H9 (cell line): ENCODE results near the gene FMN1. TPM values are rescaled to one million over a fixed set of nuclear protein-coding genes. Genes with fewer than 3 reads are reported as not detected.

ENCODE experiments used
- DNase-seq: peaks from one replicate; pipeline ENCODE4 v3.0.0-alpha.2; 2017
- H2AFZ ChIP-seq: one replicate; pipeline ENCODE4 v1.6.1; 2013; ENCODE audit warnings: mild to moderate bottlenecking, low read length, control low read depth, moderate library complexity
- H2AK5ac ChIP-seq: 2 replicates; pipeline ENCODE4 v1.6.1; 2013; ENCODE audit warnings: low read length, control low read depth, mixed read lengths; ENCODE audit not compliant: insufficient read length
- H2BK120ac ChIP-seq: one replicate; pipeline ENCODE4 v1.6.1; 2013; ENCODE audit warnings: low read depth, mild to moderate bottlenecking, low read length, control low read depth, inconsistent platforms; ENCODE audit not compliant: poor library complexity, severe bottlenecking
- H2BK12ac ChIP-seq: 2 replicates; pipeline ENCODE4 v1.6.1; 2013; ENCODE audit warnings: low read length, control low read depth, mixed read lengths, low read depth; ENCODE audit not compliant: insufficient read length
- H2BK15ac ChIP-seq: 2 replicates; pipeline ENCODE4 v1.6.1; 2013; ENCODE audit warnings: low read depth, low read length, control low read depth
- H2BK20ac ChIP-seq: one replicate; pipeline ENCODE4 v1.6.1; 2013; ENCODE audit warnings: low read depth, mild to moderate bottlenecking, low read length, control low read depth, inconsistent platforms; ENCODE audit not compliant: poor library complexity, severe bottlenecking
- H2BK5ac ChIP-seq: 2 replicates; pipeline ENCODE4 v1.6.1; 2013; ENCODE audit warnings: low read length, control low read depth, mixed read lengths; ENCODE audit not compliant: insufficient read length
- H3K14ac ChIP-seq: 2 replicates; pipeline ENCODE4 v1.6.1; 2013; ENCODE audit warnings: low read length, control low read depth; ENCODE audit not compliant: insufficient read depth
- H3K18ac ChIP-seq: 2 replicates; pipeline ENCODE4 v1.6.1; 2013; ENCODE audit warnings: low read depth, mild to moderate bottlenecking, mixed read lengths, low read length, control low read depth; ENCODE audit not compliant: insufficient read length
- H3K23ac ChIP-seq: 2 replicates; pipeline ENCODE4 v1.6.1; 2013; ENCODE audit warnings: low read length, control low read depth, mixed read lengths, low read depth; ENCODE audit not compliant: insufficient read length
- H3K23me2 ChIP-seq: 2 replicates; pipeline ENCODE4 v1.6.1; 2013; ENCODE audit warnings: low read depth, mild to moderate bottlenecking, mixed read lengths, low read length, control low read depth; ENCODE audit not compliant: insufficient read length, poor library complexity, severe bottlenecking
- H3K27ac ChIP-seq: 2 replicates; pipeline ENCODE4 v1.5.1; 2013; ENCODE audit warnings: low read length, control low read depth, mixed read lengths, low read depth; ENCODE audit not compliant: insufficient read length
- H3K27me3 ChIP-seq: 2 replicates; pipeline ENCODE4 v1.6.1; 2013; ENCODE audit warnings: low read length, control low read depth, inconsistent platforms; ENCODE audit not compliant: insufficient read depth
- H3K4ac ChIP-seq: 2 replicates; pipeline ENCODE4 v1.6.1; 2013; ENCODE audit warnings: low read depth, mild to moderate bottlenecking, control low read depth, inconsistent platforms, low read length, moderate library complexity
- H3K4me1 ChIP-seq: 2 replicates; pipeline ENCODE4 v1.6.1; 2013; ENCODE audit warnings: low read length, control low read depth, inconsistent platforms; ENCODE audit not compliant: insufficient read depth
- H3K4me2 ChIP-seq: 2 replicates; pipeline ENCODE4 v1.6.1; 2013; ENCODE audit warnings: low read length, control low read depth, mixed read lengths; ENCODE audit not compliant: insufficient read length, insufficient read depth
- H3K56ac ChIP-seq: 2 replicates; pipeline ENCODE4 v1.6.1; 2013; ENCODE audit warnings: low read depth, mild to moderate bottlenecking, mixed read lengths, low read length, control low read depth; ENCODE audit not compliant: insufficient read length
- H3K79me1 ChIP-seq: 2 replicates; pipeline ENCODE4 v1.6.1; 2013; ENCODE audit warnings: low read depth, mild to moderate bottlenecking, moderate library complexity, low read length, control low read depth, inconsistent platforms; ENCODE audit not compliant: insufficient read depth, poor library complexity, severe bottlenecking
- H3K79me2 ChIP-seq: 2 replicates; pipeline ENCODE4 v1.6.1; 2013; ENCODE audit warnings: low read length, control low read depth, inconsistent platforms; ENCODE audit not compliant: insufficient read depth
- H3K9ac ChIP-seq: 2 replicates; pipeline ENCODE4 v1.6.1; 2013; ENCODE audit warnings: low read length, control low read depth, mixed read lengths; ENCODE audit not compliant: insufficient read length; ENCODE audit errors: extremely low read depth
- H3K9me3 ChIP-seq: one replicate; pipeline ENCODE4 v1.6.1; 2013; ENCODE audit warnings: low read depth, low read length, inconsistent platforms; ENCODE audit not compliant: control insufficient read depth
- H3T11ph ChIP-seq: one replicate; pipeline ENCODE4 v1.6.1; 2013; ENCODE audit warnings: mild to moderate bottlenecking, low read length, control low read depth, inconsistent platforms
- H4K20me1 ChIP-seq: one replicate; pipeline ENCODE4 v1.6.1; 2013; ENCODE audit not compliant: control insufficient read depth, insufficient read length, insufficient read depth
- H4K5ac ChIP-seq: 2 replicates; pipeline ENCODE4 v1.6.1; 2013; ENCODE audit warnings: low read depth, mild to moderate bottlenecking, mixed read lengths, low read length, control low read depth; ENCODE audit not compliant: insufficient read length
- H4K8ac ChIP-seq: replicated peaks from 2 replicates; pipeline ENCODE4 v1.6.1; 2013; ENCODE audit warnings: low read length, control low read depth, mixed read lengths, low read depth; ENCODE audit not compliant: insufficient read length
- H4K91ac ChIP-seq: 2 replicates; pipeline ENCODE4 v1.6.1; 2013; ENCODE audit warnings: low read depth, mild to moderate bottlenecking, moderate library complexity, mixed read lengths, low read length, control low read depth; ENCODE audit not compliant: insufficient read length
- H3K27ac Mint-ChIP-seq, 3 experiments: 2 replicates in 2 of 3; 3 replicates in 1 of 3; pipeline ENCODE4 v1.8.0; 2020 to 2021; ENCODE audit warnings: mixed read lengths in 3 of 3, mild to moderate bottlenecking in 1 of 3, moderate library complexity in 1 of 3
- H3K27me3 Mint-ChIP-seq: 2 replicates; pipeline ENCODE4 v1.8.0; 2021; ENCODE audit warnings: low read depth, mild to moderate bottlenecking, moderate library complexity, mixed read lengths
- H3K36me3 Mint-ChIP-seq, 3 experiments: 2 replicates in 2 of 3; 3 replicates in 1 of 3; pipeline ENCODE4 v1.8.0; 2020 to 2021; ENCODE audit warnings: low read depth in 3 of 3, mixed read lengths in 3 of 3; ENCODE audit not compliant: insufficient read depth in 1 of 3
- H3K4me1 Mint-ChIP-seq, 2 experiments: 2 replicates each; pipeline ENCODE4 v1.8.0; 2020; ENCODE audit warnings: mixed read lengths in 2 of 2
- H3K4me3 Mint-ChIP-seq, 2 experiments: 2 replicates in 1 of 2; 3 replicates in 1 of 2; pipeline ENCODE4 v1.8.0; 2020 to 2021; ENCODE audit warnings: mild to moderate bottlenecking in 2 of 2, mixed read lengths in 2 of 2, moderate library complexity in 1 of 2
- H3K9me3 Mint-ChIP-seq, 2 experiments: 2 replicates in 1 of 2; 3 replicates in 1 of 2; pipeline ENCODE4 v1.8.0; 2020; ENCODE audit warnings: mild to moderate bottlenecking in 2 of 2, mixed read lengths in 2 of 2, moderate library complexity in 1 of 2
- CTCF ChIP-seq: fragments of 200-600 bp; sonication (generic); conservative IDR thresholded peaks from 3 replicates; pipeline ENCODE4 v1.8.0; 2021; ENCODE audit warnings: antibody characterized with exemption, mild to moderate bottlenecking
- WGBS: extraction: QIAGEN DNeasy Blood & Tissue Kit; methylation state at CpG from one replicate; pipeline ENCODE4 v1.1.7; 2013; ENCODE audit warnings: missing lambda C conversion rate, low lambda C conversion rate, mixed read lengths; ENCODE audit not compliant: insufficient read length; ENCODE audit errors: extremely low coverage; 5-methylcytosine and 5-hydroxymethylcytosine counted together
- total RNA-seq: library from RNA; stranded (reverse); gene quantifications from 2 replicates; pipeline ENCODE4 v1.2.1, GENCODE V29; 2021

The FMN1 gene
- total RNA-seq, 1 experiment from 2014 or later: 1.9 TPM

GRCh38 chr15:33234020-33234461 lies 39.5 kb upstream of the FMN1 start:
- Histone ChIP-seq H3K23ac (no peak overlapping the region), H3K23me2 (no peaks in the 10 kb centered on the region), H3K79me2 (no peaks in the 10 kb centered on the region), H3T11ph (no peak overlapping the region), H3K9me3 (no peaks in the 10 kb centered on the region), H3K4ac (no peak overlapping the region), H3K79me1 (no peaks in the 10 kb centered on the region), H3K18ac (no peak overlapping the region), H4K20me1 (no peaks in the 10 kb centered on the region), H2AFZ (no peak overlapping the region), H3K56ac (no peak overlapping the region), H2BK12ac (no peak overlapping the region), H3K4me2 (no peak overlapping the region), H4K91ac (no peak overlapping the region), H3K14ac (no peak overlapping the region), H3K9ac (no peak overlapping the region), H4K5ac (no peak overlapping the region), H2BK120ac (no peak overlapping the region), H2BK15ac (no peak overlapping the region), H3K27ac (no peak overlapping the region), H3K27me3 (no peaks in the 10 kb centered on the region), H2BK5ac (no peak overlapping the region), H4K8ac (no peak overlapping the region), H2AK5ac (no peak overlapping the region), H3K4me1 (no peaks in the 10 kb centered on the region), H2BK20ac (no peak overlapping the region)
- H3K27me3 Mint-ChIP-seq: no peaks in the 10 kb centered on the region
- H3K9me3 Mint-ChIP-seq: no peaks in the 10 kb centered on the region
- H3K36me3 Mint-ChIP-seq: no peaks in the 10 kb centered on the region
- peaks cover 5% of the 10 kb centered on the region in 2 experiments for H3K4me1 Mint-ChIP-seq
- no peak overlapping the region for H3K4me3 Mint-ChIP-seq
- peak; percentile 69 for TF ChIP-seq CTCF
- WGBS: no CpG with 5 or more reads among the region's 5 CpGs
- H3K27ac Mint-ChIP-seq: no peak overlapping the region
- no peak for DNase-seq
